Gastroesophageal sphincter (tissue), 3 donors: ENCODE data around the gene MTMR10.

Source experiments
- CTCF ChIP-seq, 4 experiments: fragments of 200-600 bp in 2 of 4; fragments of 450-650 bp in 2 of 4; sonication (generic) in 1 of 4; IDR thresholded peaks; one replicate each; pipeline ENCODE4 v1.5.1; 2017 to 2019; ENCODE audit warnings: antibody characterized with exemption in 4 of 4, mild to moderate bottlenecking in 2 of 4, moderate library complexity in 2 of 4
- POLR2A ChIP-seq, 2 donors: fragments of 450-650 bp; IDR thresholded peaks; one replicate each; pipeline ENCODE4 v1.6.1; 2017; ENCODE audit warnings: antibody characterized with exemption in 2 of 2, mild to moderate bottlenecking in 2 of 2, moderate library complexity in 1 of 2
- POLR2AphosphoS5 ChIP-seq: sonication (generic); formaldehyde crosslinking; IDR thresholded peaks from one replicate; pipeline ENCODE4 v1.6.1; 2017; ENCODE audit warnings: antibody characterized with exemption

- TF ChIP-seq POLR2A (IDR thresholded peaks at IDR 0.05) (no peak), CTCF (IDR thresholded peaks at IDR 0.05) (no peak), POLR2AphosphoS5 (no peak)
These were observed 18.6 kb upstream of the MTMR10 start for GRCh38 chr15:31010036-31010435.
